Measurements from ENCODE around the gene ECHS1.
"Not testable (repeated sequence)": the region's sequence is repeated elsewhere in the genome, so short reads cannot be mapped to it uniquely, and the experiment has no call there.

The ECHS1 gene

GRCh38 chr10:133388973-133389818 is 16.0 kb upstream of the ECHS1 start:
- no peaks in the 10 kb centered on the region for H3K9me3 ChIP-seq (ENCODE audit: severe bottlenecking)
- TF ChIP-seq, protein P1, sequence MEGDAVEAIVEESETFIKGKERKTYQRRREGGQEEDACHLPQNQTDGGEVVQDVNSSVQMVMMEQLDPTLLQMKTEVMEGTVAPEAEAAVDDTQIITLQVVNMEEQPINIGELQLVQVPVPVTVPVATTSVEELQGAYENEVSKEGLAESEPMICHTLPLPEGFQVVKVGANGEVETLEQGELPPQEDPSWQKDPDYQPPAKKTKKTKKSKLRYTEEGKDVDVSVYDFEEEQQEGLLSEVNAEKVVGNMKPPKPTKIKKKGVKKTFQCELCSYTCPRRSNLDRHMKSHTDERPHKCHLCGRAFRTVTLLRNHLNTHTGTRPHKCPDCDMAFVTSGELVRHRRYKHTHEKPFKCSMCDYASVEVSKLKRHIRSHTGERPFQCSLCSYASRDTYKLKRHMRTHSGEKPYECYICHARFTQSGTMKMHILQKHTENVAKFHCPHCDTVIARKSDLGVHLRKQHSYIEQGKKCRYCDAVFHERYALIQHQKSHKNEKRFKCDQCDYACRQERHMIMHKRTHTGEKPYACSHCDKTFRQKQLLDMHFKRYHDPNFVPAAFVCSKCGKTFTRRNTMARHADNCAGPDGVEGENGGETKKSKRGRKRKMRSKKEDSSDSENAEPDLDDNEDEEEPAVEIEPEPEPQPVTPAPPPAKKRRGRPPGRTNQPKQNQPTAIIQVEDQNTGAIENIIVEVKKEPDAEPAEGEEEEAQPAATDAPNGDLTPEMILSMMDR (IDR thresholded peaks at IDR 0.05; ENCODE audit: poor library complexity, severe bottlenecking) = no peak
- no peak for ATAC-seq (ENCODE audit: low read depth)
- no peaks in the 10 kb centered on the region for H3K27me3 ChIP-seq (ENCODE audit: insufficient read depth, poor library complexity, severe bottlenecking)
- H3K4me1 ChIP-seq (ENCODE audit: insufficient read depth, poor library complexity, severe bottlenecking) = peaks cover 5% of the 10 kb centered on the region
- no peaks in the 10 kb centered on the region for H3K36me3 ChIP-seq (ENCODE audit: low read depth)
- no peak overlapping the region for H3K27ac ChIP-seq (ENCODE audit: poor library complexity, severe bottlenecking)
- peak; percentile 38 for DNase-seq (ENCODE audit: low spot score)
- no peak overlapping the region for H3K4me3 ChIP-seq (ENCODE audit: severe bottlenecking)

DNA sequence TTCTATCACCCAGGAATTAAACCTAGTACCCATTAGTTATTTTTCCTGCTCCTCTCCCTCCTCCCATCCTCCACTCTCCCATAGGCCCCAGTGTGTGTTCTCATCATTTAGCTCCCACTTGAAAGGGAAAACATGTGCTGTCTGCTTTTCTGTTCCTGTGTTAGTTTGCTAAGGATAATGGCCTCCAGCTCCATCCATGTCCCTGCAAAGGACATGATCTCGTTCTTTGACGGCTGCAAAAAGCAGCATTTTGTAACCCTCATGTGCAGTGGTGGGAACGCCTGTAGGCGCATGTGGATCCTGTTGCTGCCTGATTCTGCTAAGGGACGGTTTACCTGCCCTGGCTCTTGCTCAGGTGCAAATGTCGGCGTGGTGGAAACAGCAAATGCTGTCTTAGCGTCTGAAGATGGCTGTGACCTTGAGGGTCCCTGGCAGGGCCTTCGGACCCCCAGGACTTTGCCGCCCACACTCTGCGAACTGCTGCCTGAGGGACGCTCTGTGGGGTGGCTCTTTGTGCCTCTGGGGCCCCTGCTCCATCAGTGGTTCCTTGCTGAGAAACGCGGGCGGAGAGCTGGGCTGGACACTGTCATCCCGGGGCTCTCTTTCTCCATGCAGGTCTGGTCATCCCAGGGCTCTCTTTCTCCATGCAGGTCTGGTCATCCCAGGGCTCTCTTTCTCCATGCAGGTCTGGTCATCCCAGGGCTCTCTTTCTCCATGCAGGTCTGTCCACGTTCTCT is 15.2 kb upstream of the ECHS1 start:
- no peak overlapping the region for H3K27ac ChIP-seq (ENCODE audit: poor library complexity, severe bottlenecking)
- no peak overlapping the region for H3K4me3 ChIP-seq (ENCODE audit: severe bottlenecking)
- no peaks in the 10 kb centered on the region for H3K9me3 ChIP-seq (ENCODE audit: severe bottlenecking)
- peaks cover 5% of the 10 kb centered on the region for H3K4me1 ChIP-seq (ENCODE audit: insufficient read depth, poor library complexity, severe bottlenecking)
- no peaks in the 10 kb centered on the region for H3K27me3 ChIP-seq (ENCODE audit: insufficient read depth, poor library complexity, severe bottlenecking)
- DNase-seq (ENCODE audit: low spot score) = peak; percentile 43
- TF ChIP-seq, protein P1 (IDR thresholded peaks at IDR 0.05; ENCODE audit: poor library complexity, severe bottlenecking) = no peak
- no peaks in the 10 kb centered on the region for H3K36me3 ChIP-seq (ENCODE audit: low read depth)
- no peak for ATAC-seq (ENCODE audit: low read depth)

DNA sequence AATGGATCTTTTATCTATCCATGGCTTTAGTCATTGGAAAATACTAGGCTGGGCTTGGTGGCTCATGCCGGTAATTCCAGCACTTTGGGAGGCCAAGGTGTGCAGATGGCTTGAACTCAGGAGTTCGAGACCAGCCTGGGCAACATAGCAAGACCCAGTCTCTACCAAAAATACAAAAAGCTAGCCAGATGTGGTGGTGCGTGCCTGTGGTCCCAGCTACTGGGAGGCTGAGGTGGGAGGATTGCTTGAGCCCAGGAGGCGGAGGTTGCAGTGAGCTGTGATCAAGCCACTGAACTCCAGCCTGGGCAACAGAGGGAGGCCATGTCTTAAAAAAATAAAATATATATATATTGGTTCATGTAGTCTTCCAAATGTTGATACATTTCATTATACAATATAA is 13.8 kb upstream of the ECHS1 start:
- H3K27ac ChIP-seq (ENCODE audit: poor library complexity, severe bottlenecking); H3K4me3 ChIP-seq (ENCODE audit: severe bottlenecking); ATAC-seq (ENCODE audit: low read depth); H3K4me1 ChIP-seq (ENCODE audit: insufficient read depth, poor library complexity, severe bottlenecking); H3K9me3 ChIP-seq (ENCODE audit: severe bottlenecking); H3K36me3 ChIP-seq (ENCODE audit: low read depth); H3K27me3 ChIP-seq (ENCODE audit: insufficient read depth, poor library complexity, severe bottlenecking): not testable (repeated sequence)
- DNase-seq (ENCODE audit: low spot score) = peak; percentile 6

DNA sequence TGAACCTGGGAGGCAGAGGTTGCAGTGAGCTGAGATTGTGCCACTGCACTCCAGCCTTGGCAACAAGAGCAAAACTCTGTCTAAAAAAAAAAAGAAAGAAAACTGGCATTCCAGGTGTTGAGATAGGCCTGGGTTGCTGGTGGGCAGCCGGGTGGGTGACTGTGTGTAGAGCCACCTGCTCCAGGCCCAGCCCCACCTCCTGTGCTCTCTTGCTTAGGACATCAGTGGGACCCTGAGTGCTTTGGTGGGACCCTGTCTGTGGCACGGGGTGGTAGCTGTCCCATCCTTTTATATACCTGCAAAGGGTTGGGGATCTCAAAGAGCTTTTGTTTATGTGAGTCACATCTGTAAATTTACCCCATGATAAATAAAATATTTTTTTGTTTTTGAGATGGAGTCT is 12.1 kb upstream of the ECHS1 start:
- TF ChIP-seq, protein P1 (IDR thresholded peaks at IDR 0.05; ENCODE audit: poor library complexity, severe bottlenecking) = no peak
- Histone ChIP-seq H3K27me3 (ENCODE audit: insufficient read depth, poor library complexity, severe bottlenecking) (no peaks in the 10 kb centered on the region), H3K9me3 (ENCODE audit: severe bottlenecking) (no peaks in the 10 kb centered on the region), H3K4me3 (ENCODE audit: severe bottlenecking) (no peak overlapping the region), H3K36me3 (ENCODE audit: low read depth) (no peaks in the 10 kb centered on the region), H3K4me1 (ENCODE audit: insufficient read depth, poor library complexity, severe bottlenecking) (peaks cover under 1% of the 10 kb centered on the region), H3K27ac (ENCODE audit: poor library complexity, severe bottlenecking) (no peak overlapping the region)
- peak; percentile 40 for DNase-seq (ENCODE audit: low spot score)
- no peak for ATAC-seq (ENCODE audit: low read depth)

DNA sequence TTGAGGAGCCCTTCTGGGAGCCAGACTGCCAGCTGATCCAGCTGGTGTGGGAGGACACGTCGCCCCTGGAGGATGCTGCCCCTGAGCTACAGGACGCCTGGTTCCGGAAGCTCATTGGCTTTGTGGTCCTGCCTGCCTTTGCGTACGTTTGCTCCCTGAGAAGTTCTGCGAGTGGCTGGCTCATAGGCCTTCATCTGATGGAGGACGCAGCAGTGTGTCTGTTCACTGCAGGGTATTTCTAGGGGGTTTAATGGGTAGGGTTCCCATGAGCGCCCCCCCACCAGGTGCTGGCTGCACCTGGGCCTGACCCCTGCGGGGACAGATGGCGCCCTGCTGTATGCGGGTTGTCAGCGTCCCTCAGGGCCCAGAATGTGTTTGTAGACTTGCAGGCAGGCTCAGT is 10.9 kb upstream of the ECHS1 start:
- Histone ChIP-seq H3K27me3 (ENCODE audit: insufficient read depth, poor library complexity, severe bottlenecking) (no peaks in the 10 kb centered on the region), H3K27ac (ENCODE audit: poor library complexity, severe bottlenecking) (no peak overlapping the region), H3K4me1 (ENCODE audit: insufficient read depth, poor library complexity, severe bottlenecking) (no peaks in the 10 kb centered on the region), H3K36me3 (ENCODE audit: low read depth) (no peaks in the 10 kb centered on the region), H3K4me3 (ENCODE audit: severe bottlenecking) (no peak overlapping the region), H3K9me3 (ENCODE audit: severe bottlenecking) (no peaks in the 10 kb centered on the region)
- ATAC-seq (ENCODE audit: low read depth) = no peak
- DNase-seq (ENCODE audit: low spot score) = no peak
- TF ChIP-seq, protein P1 (IDR thresholded peaks at IDR 0.05; ENCODE audit: poor library complexity, severe bottlenecking) = no peak
